Aorta (tissue), 5 donors: ENCODE results near the gene SLC9A7. TPM values are rescaled to one million over a fixed set of nuclear protein-coding genes. Genes with fewer than 3 reads are reported as not detected.

Source experiments
- ATAC-seq: fragments of 200-7000 bp; cut with Tn5 transposase; one replicate; pipeline ENCODE4 v1.9.1; 2022; ENCODE audit warnings: moderate library complexity; ENCODE audit not compliant: low FRiP score
- DNase-seq, 2 donors: peaks; one replicate each; pipeline ENCODE4 v3.0.0-alpha.2; 2020
- H3K27ac ChIP-seq, 2 donors: one replicate each; pipeline ENCODE4 v1.5.1; 2013; ENCODE audit warnings: low read length in 2 of 2, mild to moderate bottlenecking in 2 of 2, moderate library complexity in 2 of 2, control low read depth in 1 of 2, inconsistent platforms in 1 of 2, low read depth in 1 of 2
- H3K27me3 ChIP-seq, 2 donors: one replicate each; pipeline ENCODE4 v1.6.1; 2013; ENCODE audit warnings: control low read depth in 1 of 2, low read length in 1 of 2, mild to moderate bottlenecking in 1 of 2, moderate library complexity in 1 of 2; ENCODE audit not compliant: insufficient read depth in 2 of 2, control insufficient read depth in 1 of 2
- H3K36me3 ChIP-seq, 2 donors: one replicate each; pipeline ENCODE4 v1.6.1; 2013; ENCODE audit warnings: control low read depth in 1 of 2, low read length in 1 of 2, mild to moderate bottlenecking in 1 of 2; ENCODE audit not compliant: insufficient read depth in 2 of 2, control insufficient read depth in 1 of 2
- H3K4me1 ChIP-seq, 2 donors: one replicate each; pipeline ENCODE4 v1.6.1; 2013; ENCODE audit warnings: low read length in 2 of 2, control low read depth in 1 of 2, mild to moderate bottlenecking in 1 of 2, moderate library complexity in 1 of 2; ENCODE audit not compliant: insufficient read depth in 2 of 2, control insufficient read depth in 1 of 2
- H3K4me3 ChIP-seq, 2 donors: one replicate each; pipeline ENCODE4 v1.5.1; 2013; ENCODE audit warnings: low read length in 2 of 2, control low read depth in 1 of 2, mild to moderate bottlenecking in 1 of 2
- H3K9me3 ChIP-seq: one replicate; pipeline ENCODE4 v1.6.1; 2013; ENCODE audit warnings: mild to moderate bottlenecking, low read length; ENCODE audit not compliant: control insufficient read depth
- WGBS, 2 donors: extraction: QIAGEN DNeasy Blood & Tissue Kit; methylation state at CpG; one replicate each; pipeline ENCODE4 v1.1.7; 2013; 5-methylcytosine and 5-hydroxymethylcytosine counted together
- intact Hi-C, 2 donors: fragments of 100-400 bp; cut with DNase I; formaldehyde crosslinking; loops; one replicate each; pipeline versions ENCODE4 v1.14.2 to v1.15.0; 2022
- polyA plus RNA-seq, 2 donors: library from polyadenylated mRNA; stranded (reverse); fragments of 200-250 nt; gene quantifications; one replicate each; pipeline ENCODE4 v1.2.3, GENCODE V29; 2013
- total RNA-seq, 2 donors: library from RNA; stranded (reverse); fragmentation: NEBNext Ultra II Directional; extraction: Animal tissue kit (Norgen Biotek cat#: 25700); gene quantifications; one replicate each; pipeline ENCODE4 v1.2.1, GENCODE V29; 2021
- donor health status: healthy with polysubstance abuse.
- donor health status: Bipolar disorder and iron deficiency.
- donor health status: DM: no; HTN: no; CAD: no.
- donor health status: DM: no; HTN: no; CAD: no.
- donor health status: DM: yes; HTN: yes; CAD: no.

SLC9A7 gene
- total and polyA plus RNA-seq, 4 donors, result 0.33 to 3.0 (median 1.4) TPM

GRCh38 chrX:46626566-46626965 is 132.4 kb downstream of the SLC9A7 start:
- no peaks in the 10 kb centered on the region for H3K36me3 ChIP-seq
- H3K27me3 ChIP-seq, result no peaks in the 10 kb centered on the region
- ATAC-seq, result no peak
- peak in 1 of 2 donors; percentile 53 for DNase-seq
- H3K27ac ChIP-seq, result no peak overlapping the region
- no peaks in the 10 kb centered on the region for H3K9me3 ChIP-seq
- no peaks in the 10 kb centered on the region for H3K4me1 ChIP-seq
- 78 to 93% methylated on average over 6 to 7 of the region's 7 CpGs for WGBS, 2 donors
- no peak overlapping the region for H3K4me3 ChIP-seq
- intact Hi-C loops, result no loop called here

- WGBS, 2 donors, result 71 to 97% methylated on average over 6 of the region's 6 CpGs
- DNase-seq, result no peak
Observed at GRCh38 chrX:46624090-46624786, 134.7 kb downstream of the SLC9A7 start.

GRCh38 chrX:46621572-46621971 is 137.3 kb downstream of the SLC9A7 start:
- intact Hi-C loops, result no loop called here
- Histone ChIP-seq H3K4me3 (no peak overlapping the region), H3K27ac (no peak overlapping the region), H3K4me1 (peaks cover 0 to 1% of the 10 kb centered on the region in 2 donors), H3K36me3 (no peaks in the 10 kb centered on the region), H3K27me3 (no peaks in the 10 kb centered on the region), H3K9me3 (no peaks in the 10 kb centered on the region)
- DNase-seq (no peak), ATAC-seq (no peak)
- 12 to 29% methylated on average over 3 of the region's 3 CpGs for WGBS, 2 donors

More at GRCh38 chrX:46624090-46624786, 134.7 kb downstream of the SLC9A7 start:
- no peak for ATAC-seq
- intact Hi-C loops, result no loop called here
- Histone ChIP-seq H3K36me3 (no peaks in the 10 kb centered on the region), H3K4me3 (no peak overlapping the region), H3K9me3 (no peaks in the 10 kb centered on the region), H3K27me3 (no peaks in the 10 kb centered on the region), H3K27ac (no peak overlapping the region), H3K4me1 (peaks cover 0 to 1% of the 10 kb centered on the region in 2 donors)

GRCh38 chrX:46620505-46620904 is 138.4 kb downstream of the SLC9A7 start:
- Histone ChIP-seq H3K36me3 (no peaks in the 10 kb centered on the region), H3K4me1 (peaks cover 0 to 1% of the 10 kb centered on the region in 2 donors), H3K9me3 (no peaks in the 10 kb centered on the region), H3K27me3 (no peaks in the 10 kb centered on the region), H3K4me3 (no peak overlapping the region), H3K27ac (no peak overlapping the region)
- no peak for ATAC-seq
- no peak for DNase-seq
- WGBS, 2 donors, result 77 to 94% methylated on average over 4 of the region's 4 CpGs
- intact Hi-C loops, result no loop called here

GRCh38 chrX:46618947-46619346 is 140.0 kb downstream of the SLC9A7 start:
- no peak for ATAC-seq

GRCh38 chrX:46617906-46618305 is 141.0 kb downstream of the SLC9A7 start:
- no peak overlapping the region for H3K27ac ChIP-seq
- ATAC-seq, result no peak

More at GRCh38 chrX:46618947-46619346, 140.0 kb downstream of the SLC9A7 start:
- Histone ChIP-seq H3K27me3 (no peaks in the 10 kb centered on the region), H3K9me3 (no peaks in the 10 kb centered on the region), H3K36me3 (no peaks in the 10 kb centered on the region), H3K27ac (no peak overlapping the region), H3K4me3 (no peak overlapping the region), H3K4me1 (peaks cover 0 to 1% of the 10 kb centered on the region in 2 donors)
- intact Hi-C loops, result no loop called here
- no peak for DNase-seq

GRCh38 chrX:46611658-46612362 is 147.1 kb downstream of the SLC9A7 start:
- ATAC-seq (no peak), DNase-seq (no peak)
- H3K9me3 ChIP-seq, result no peaks in the 10 kb centered on the region
- no peaks in the 10 kb centered on the region for H3K36me3 ChIP-seq
- H3K4me3 ChIP-seq, result no peak overlapping the region
- intact Hi-C loops, result no loop called here
- H3K4me1 ChIP-seq, result no peaks in the 10 kb centered on the region
- no peak overlapping the region for H3K27ac ChIP-seq
- H3K27me3 ChIP-seq, result no peaks in the 10 kb centered on the region
- 79 to 87% methylated on average over 13 of the region's 13 CpGs for WGBS, 2 donors

More at GRCh38 chrX:46617906-46618305, 141.0 kb downstream of the SLC9A7 start:
- H3K4me1 ChIP-seq, result peaks cover 0 to 1% of the 10 kb centered on the region in 2 donors
- intact Hi-C loops, result no loop called here
- no peaks in the 10 kb centered on the region for H3K36me3 ChIP-seq
- no peaks in the 10 kb centered on the region for H3K27me3 ChIP-seq
- H3K4me3 ChIP-seq, result no peak overlapping the region
- no peaks in the 10 kb centered on the region for H3K9me3 ChIP-seq
- DNase-seq, result no peak

- H3K4me3 ChIP-seq, result no peak overlapping the region
- no peak overlapping the region for H3K27ac ChIP-seq
- 81 to 90% methylated on average over 5 of the region's 5 CpGs for WGBS, 2 donors
- no peaks in the 10 kb centered on the region for H3K9me3 ChIP-seq
- ATAC-seq, result no peak
- DNase-seq, result no peak
- no peaks in the 10 kb centered on the region for H3K27me3 ChIP-seq
- intact Hi-C loops, result no loop called here
- no peaks in the 10 kb centered on the region for H3K4me1 ChIP-seq
- H3K36me3 ChIP-seq, result no peaks in the 10 kb centered on the region
Observed at GRCh38 chrX:46610070-46610658, 148.8 kb downstream of the SLC9A7 start.
